ENCODE data around the gene LRRFIP2.

DNA sequence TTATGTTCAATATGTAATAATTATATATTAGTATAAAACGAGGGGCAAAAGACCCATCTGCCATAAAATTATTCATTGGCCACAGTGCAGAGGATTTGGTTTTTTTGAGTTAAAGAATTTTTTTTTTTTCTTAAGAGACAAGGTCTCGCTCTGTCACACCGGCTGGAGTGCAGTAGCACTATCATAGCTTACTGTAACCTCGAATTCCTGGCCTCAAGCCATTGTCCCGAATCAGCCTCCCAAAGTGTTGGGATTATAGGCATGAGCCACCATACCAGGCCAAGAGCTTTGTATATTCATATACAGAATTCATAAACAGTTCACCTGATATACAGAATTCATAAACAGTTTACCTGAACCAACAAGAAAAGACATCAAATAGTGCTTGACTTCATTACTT, 20.2 kb upstream of the LRRFIP2 start:
- TF ChIP-seq KLF10 (tag by site-specific recombination; IDR thresholded peaks at IDR 0.05) (no peak), ZNF140 (tag by site-specific recombination; IDR thresholded peaks at IDR 0.05) (no peak), ZNF660 (tag by site-specific recombination; IDR thresholded peaks at IDR 0.05) (no peak), ZNF10 (tag by site-specific recombination; IDR thresholded peaks at IDR 0.05) (no peak), ZNF112 (tag by site-specific recombination; IDR thresholded peaks at IDR 0.05) (no peak), ZBTB21 (tag by site-specific recombination; IDR thresholded peaks at IDR 0.05) (no peak)

Measured in HEK293 (cell line).